GM12878 (cell line): ENCODE measurements around the gene OR13J1. TPM values are rescaled to one million over a fixed set of nuclear protein-coding genes. Genes with fewer than 3 reads are reported as not detected.

Experiments
- ATAC-seq: fragments of 200-7000 bp; cut with Tn5 transposase; 3 replicates; pipeline ENCODE4 v1.9.1; 2020; ENCODE audit warnings: mild to moderate bottlenecking, moderate library complexity
- BruUV-seq: library from RNA; stranded (reverse); fragments of 400-500 nt; replicated peaks from 2 replicates; lab custom pipeline; 2021; lab: Mats Ljungman, UMichigan
- CTCF ChIA-PET: fragments of 300-600 bp; sonication (Branson Sonifier 250); formaldehyde crosslinking; extraction: SDS; loops from one replicate; lab custom pipeline; 2021; ENCODE audit warnings: inconsistent platforms; lab: Yijun Ruan, JAX
- POLR2A ChIA-PET: fragments of 350-600 bp; formaldehyde crosslinking; extraction: SDS; loops from one replicate; lab custom pipeline; 2021; ENCODE audit warnings: inconsistent platforms; lab: Charles Lee
- RAD21 ChIA-PET: fragments of 300-600 bp; sonication (Branson Sonifier 250); formaldehyde crosslinking; loops from one replicate; lab custom pipeline; 2023; ENCODE audit warnings: antibody characterized with exemption; ENCODE audit not compliant: unreplicated experiment; lab: Charles Lee
- SMC1A ChIA-PET: fragments of 300-600 bp; sonication (Branson Sonifier 250); formaldehyde crosslinking; loops from one replicate; lab custom pipeline; 2023; ENCODE audit not compliant: unreplicated experiment, uncharacterized antibody; lab: Charles Lee
- DNase-seq: peaks from one replicate; pipeline ENCODE4 v3.0.0-alpha.2; 2011; ENCODE audit warnings: low read depth, low spot score
- FAIRE-seq: peaks from 3 replicates; lab custom pipeline; 2011; peaks lifted over from hg19 to GRCh38; lab: Jason Lieb, UNC
- H2AFZ ChIP-seq: 2 replicates; pipeline ENCODE4 v1.6.0; 2011; ENCODE audit warnings: low read depth, low read length, control low read depth; ENCODE audit not compliant: control insufficient read depth
- H3K27ac ChIP-seq: 2 replicates; pipeline ENCODE4 v1.5.1; 2011; ENCODE audit warnings: control low read depth; ENCODE audit not compliant: control insufficient read depth, insufficient read depth
- H3K27me3 ChIP-seq, 2 experiments: replicated peaks in 1 of 2; 2 replicates each; pipeline versions ENCODE4 v1.6.0 to v1.6.1; 2011; ENCODE audit warnings: low read length in 1 of 2; ENCODE audit not compliant: control insufficient read depth in 2 of 2, insufficient read depth in 2 of 2
- H3K36me3 ChIP-seq, 2 experiments: 2 replicates each; pipeline ENCODE4 v1.5.1; 2011; ENCODE audit warnings: low read length in 1 of 2; ENCODE audit not compliant: control insufficient read depth in 2 of 2, insufficient read depth in 2 of 2
- H3K4me1 ChIP-seq: 2 replicates; pipeline ENCODE4 v1.6.1; 2011; ENCODE audit warnings: mild to moderate bottlenecking, low read length, moderate library complexity, mixed read lengths; ENCODE audit not compliant: control insufficient read depth, insufficient read depth
- H3K4me2 ChIP-seq: 2 replicates; pipeline ENCODE4 v1.6.0; 2011; ENCODE audit warnings: control low read depth; ENCODE audit not compliant: control insufficient read depth, insufficient read depth
- H3K4me3 ChIP-seq: fragments of 200-600 bp; sonication (generic); 2 replicates; pipeline ENCODE4 v1.5.1; 2016
- H3K79me2 ChIP-seq: 2 replicates; pipeline ENCODE4 v1.6.0; 2011; ENCODE audit warnings: low read length; ENCODE audit not compliant: control insufficient read depth, insufficient read depth
- H3K9ac ChIP-seq: 2 replicates; pipeline ENCODE4 v1.8.0; 2011; ENCODE audit warnings: low read length, control low read depth, mixed read lengths; ENCODE audit not compliant: control insufficient read depth, insufficient read depth
- H3K9me3 ChIP-seq: replicated peaks from 3 replicates; pipeline ENCODE4 v1.5.1; 2011; ENCODE audit warnings: mild to moderate bottlenecking, low read length; ENCODE audit not compliant: control insufficient read depth, insufficient read depth
- H4K20me1 ChIP-seq: 2 replicates; pipeline ENCODE4 v1.6.0; 2011; ENCODE audit not compliant: control insufficient read depth, insufficient read depth
- ATF7 ChIP-seq: fragments of 450-650 bp; IDR thresholded peaks from 2 replicates; pipeline ENCODE4 v1.6.1; 2016; ENCODE audit warnings: low read depth, mild to moderate bottlenecking
- CREB1 ChIP-seq: IDR thresholded peaks from 2 replicates; pipeline ENCODE4 v1.6.1; 2012; ENCODE audit warnings: low read depth, mild to moderate bottlenecking, inconsistent platforms
- FOXK2 ChIP-seq: fragments of 450-650 bp; IDR thresholded peaks from 2 replicates; pipeline ENCODE4 v1.6.1; 2017; ENCODE audit warnings: mild to moderate bottlenecking, moderate library complexity
- GABPA ChIP-seq: IDR thresholded peaks from 2 replicates; pipeline ENCODE4 v1.6.1; 2014; ENCODE audit warnings: antibody characterized with exemption, low read depth, mild to moderate bottlenecking, inconsistent platforms
- JUNB ChIP-seq: IDR thresholded peaks from 2 replicates; pipeline ENCODE4 v1.6.1; 2016; ENCODE audit warnings: antibody characterized with exemption, mild to moderate bottlenecking
- MTA2 ChIP-seq: fragments of 450-650 bp; IDR thresholded peaks from 2 replicates; pipeline ENCODE4 v1.6.1; 2016; ENCODE audit warnings: low read depth, mild to moderate bottlenecking, moderate library complexity
- NRF1 ChIP-seq: conservative IDR thresholded peaks from 2 replicates; pipeline ENCODE4 v1.6.1; 2011; ENCODE audit warnings: mild to moderate bottlenecking, low read depth, low read length, improper control_type of control experiment
- SMAD5 ChIP-seq: IDR thresholded peaks from 2 replicates; pipeline ENCODE4 v1.6.1; 2016; ENCODE audit warnings: antibody characterized with exemption, low read depth
- SUZ12 ChIP-seq: fragments of 200-600 bp; sonication (generic); IDR thresholded peaks from one replicate; pipeline ENCODE4 v1.6.1; 2018; ENCODE audit warnings: antibody characterized with exemption, mild to moderate bottlenecking; ENCODE audit not compliant: unreplicated experiment
- ZNF207 ChIP-seq: fragments of 450-650 bp; IDR thresholded peaks from 2 replicates; pipeline ENCODE4 v1.6.1; 2014; ENCODE audit warnings: antibody characterized with exemption, mild to moderate bottlenecking, borderline replicate concordance
- ZNF592 ChIP-seq: fragments of 450-650 bp; IDR thresholded peaks from 2 replicates; pipeline ENCODE4 v1.6.1; 2017; ENCODE audit warnings: mild to moderate bottlenecking, moderate library complexity
- ZSCAN29 ChIP-seq: fragments of 450-650 bp; IDR thresholded peaks from 2 replicates; pipeline ENCODE4 v1.6.1; 2017; ENCODE audit warnings: mild to moderate bottlenecking, moderate library complexity
- WGBS: methylation state at CpG from one replicate; pipeline ENCODE4 v1.1.6; 2016; ENCODE audit warnings: low lambda C conversion rate; ENCODE audit not compliant: insufficient replicate concordance, insufficient coverage; ENCODE audit errors: missing lambda C conversion rate; 5-methylcytosine and 5-hydroxymethylcytosine counted together
- in situ Hi-C: fragments of 300-500 bp; cut with MboI; formaldehyde crosslinking; loops from 9 replicates; pipeline ENCODE4 v1.14.3; 2018; ENCODE audit warnings: mixed read lengths
- intact Hi-C: fragments of 100-400 bp; cut with micrococcal nuclease; formaldehyde crosslinking; loops from one replicate; pipeline ENCODE4 v1.14.2; 2022; ENCODE audit not compliant: unreplicated experiment
- polyA plus RNA-seq, 11 experiments: library from polyadenylated mRNA; depleted of rRNA in 4 of 11; unstranded in 6 of 11; stranded (reverse) in 5 of 11; fragments of >200 nt; fragmentation: Nextera tagmentation in 4 of 11; fragmentation: Illumina TruSeq in 1 of 11; extraction: Ambion mirVana in 4 of 11; extraction: Trizol in 1 of 11; gene quantifications; 1 replicate in 1 of 11; 2 replicates in 10 of 11; pipeline versions ENCODE4 v1.2.1 to v1.2.3, GENCODE V29; 2011 to 2016; ENCODE audit warnings: inconsistent platforms in 2 of 11, missing spikeins in 2 of 11, low read depth in 1 of 11
- total RNA-seq, 4 experiments: library from RNA; depleted of rRNA in 3 of 4; stranded (reverse); fragments of >200 nt in 3 of 4; fragmentation: Illumina TruSeq in 1 of 4; extraction: Trizol in 1 of 4; gene quantifications; 2 replicates each; pipeline versions ENCODE4 v1.2.1 to v1.2.3, GENCODE V29; 2013 to 2021
- TF ChIP-seq, protein P1 (sequence below): fragments of 450-650 bp; IDR thresholded peaks from 2 replicates; pipeline ENCODE4 v1.6.1; 2018; ENCODE audit warnings: mild to moderate bottlenecking, low read depth, moderate library complexity; ENCODE audit not compliant: partially characterized antibody
- TF ChIP-seq, protein P2 (sequence below): IDR thresholded peaks from 2 replicates; pipeline ENCODE4 v1.6.1; 2011; ENCODE audit warnings: borderline replicate concordance, low read depth, mild to moderate bottlenecking, moderate library complexity, mixed read lengths, low read length; ENCODE audit not compliant: insufficient read depth; ENCODE audit errors: extremely low read length

Gene OR13J1
- total and polyA plus RNA-seq, 10 of the 15 experiments (the other 5 are each of a cell fraction or from before 2014, with no cell fraction given): not detected

- no peak for TF ChIP-seq ZNF592
- no peak for TF ChIP-seq FOXK2
Measured at GRCh38 chr9:35869621-35870216, 482 bp downstream of the OR13J1 start (continued).

DNA sequence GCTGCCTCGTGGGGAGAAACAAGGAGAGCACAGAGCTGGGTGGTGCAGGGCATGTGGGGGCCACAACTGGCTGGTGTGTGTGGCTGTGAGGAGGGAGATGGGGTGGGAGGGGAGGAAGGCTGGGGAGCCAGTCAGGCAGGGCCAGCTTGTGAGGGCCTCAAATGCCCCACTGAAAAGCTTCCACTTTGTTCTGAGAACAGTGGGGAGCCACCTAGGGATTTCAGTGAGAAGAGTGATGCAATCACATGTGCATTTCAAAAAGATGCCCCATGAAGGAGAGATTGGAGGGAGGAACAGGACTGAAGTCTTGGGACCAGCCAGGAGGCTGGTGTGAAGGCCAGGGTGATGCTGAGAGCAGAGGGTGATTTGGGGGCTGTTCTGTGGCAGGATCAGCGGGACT lies 1.3 kb downstream of the OR13J1 start:
- no peaks in the 10 kb centered on the region for H3K79me2 ChIP-seq
- no peak overlapping the region for H3K9ac ChIP-seq
- BruUV-seq: no TSS peak
- ATAC-seq (no peak), DNase-seq (no peak), FAIRE-seq (no peak)
- no peak overlapping the region for H3K27ac ChIP-seq
- in situ Hi-C loops (no loop called here), intact Hi-C loops (no loop called here)
- no peaks in the 10 kb centered on the region for H3K9me3 ChIP-seq
- H4K20me1 ChIP-seq: no peaks in the 10 kb centered on the region
- ChIA-PET POLR2A (no interaction called here), CTCF (interaction anchor here (1.2 kb wide), 1 partner anchor 79 kb away, joined by 4 read pairs; no protein-coding TSS in a partner anchor), SMC1A (no interaction called here), RAD21 (no interaction called here)
- no peak overlapping the region for H3K4me3 ChIP-seq
- no peaks in the 10 kb centered on the region for H3K27me3 ChIP-seq
- no peaks in the 10 kb centered on the region for H3K36me3 ChIP-seq
- TF ChIP-seq ATF7: no peak
- TF ChIP-seq NRF1: no peak
- TF ChIP-seq MTA2: no peak
- TF ChIP-seq CREB1: no peak
- TF ChIP-seq SMAD5: no peak
- no peak for TF ChIP-seq JUNB
- TF ChIP-seq, protein P1, sequence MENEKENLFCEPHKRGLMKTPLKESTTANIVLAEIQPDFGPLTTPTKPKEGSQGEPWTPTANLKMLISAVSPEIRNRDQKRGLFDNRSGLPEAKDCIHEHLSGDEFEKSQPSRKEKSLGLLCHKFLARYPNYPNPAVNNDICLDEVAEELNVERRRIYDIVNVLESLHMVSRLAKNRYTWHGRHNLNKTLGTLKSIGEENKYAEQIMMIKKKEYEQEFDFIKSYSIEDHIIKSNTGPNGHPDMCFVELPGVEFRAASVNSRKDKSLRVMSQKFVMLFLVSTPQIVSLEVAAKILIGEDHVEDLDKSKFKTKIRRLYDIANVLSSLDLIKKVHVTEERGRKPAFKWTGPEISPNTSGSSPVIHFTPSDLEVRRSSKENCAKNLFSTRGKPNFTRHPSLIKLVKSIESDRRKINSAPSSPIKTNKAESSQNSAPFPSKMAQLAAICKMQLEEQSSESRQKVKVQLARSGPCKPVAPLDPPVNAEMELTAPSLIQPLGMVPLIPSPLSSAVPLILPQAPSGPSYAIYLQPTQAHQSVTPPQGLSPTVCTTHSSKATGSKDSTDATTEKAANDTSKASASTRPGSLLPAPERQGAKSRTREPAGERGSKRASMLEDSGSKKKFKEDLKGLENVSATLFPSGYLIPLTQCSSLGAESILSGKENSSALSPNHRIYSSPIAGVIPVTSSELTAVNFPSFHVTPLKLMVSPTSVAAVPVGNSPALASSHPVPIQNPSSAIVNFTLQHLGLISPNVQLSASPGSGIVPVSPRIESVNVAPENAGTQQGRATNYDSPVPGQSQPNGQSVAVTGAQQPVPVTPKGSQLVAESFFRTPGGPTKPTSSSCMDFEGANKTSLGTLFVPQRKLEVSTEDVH: no peak
- TF ChIP-seq ZSCAN29: no peak
- TF ChIP-seq GABPA: no peak
- TF ChIP-seq ZNF207: no peak
- TF ChIP-seq, protein P2, sequence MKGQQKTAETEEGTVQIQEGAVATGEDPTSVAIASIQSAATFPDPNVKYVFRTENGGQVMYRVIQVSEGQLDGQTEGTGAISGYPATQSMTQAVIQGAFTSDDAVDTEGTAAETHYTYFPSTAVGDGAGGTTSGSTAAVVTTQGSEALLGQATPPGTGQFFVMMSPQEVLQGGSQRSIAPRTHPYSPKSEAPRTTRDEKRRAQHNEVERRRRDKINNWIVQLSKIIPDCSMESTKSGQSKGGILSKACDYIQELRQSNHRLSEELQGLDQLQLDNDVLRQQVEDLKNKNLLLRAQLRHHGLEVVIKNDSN: no peak
- no peak for TF ChIP-seq SUZ12
- H2AFZ ChIP-seq: no peak overlapping the region
- no peaks in the 10 kb centered on the region for H3K4me1 ChIP-seq
- WGBS: 25% methylated on average over 2 of the region's 2 CpGs
- no peak overlapping the region for H3K4me2 ChIP-seq
